AG10803 (cell line): Measurements from ENCODE around the gene SUPT3H.
A peak's percentile ranks its signal among the peaks of the same experiment; 100 is the strongest.

Experiments
- DNase-seq: peaks from one replicate; pipeline ENCODE4 v3.0.0; 2010; ENCODE audit warnings: low read depth
- H3K4me3 ChIP-seq: 2 replicates; pipeline ENCODE4 v1.5.1; 2011; ENCODE audit warnings: mild to moderate bottlenecking, low read length, control low read depth
- CTCF ChIP-seq: conservative IDR thresholded peaks from 2 replicates; pipeline ENCODE4 v1.5.1; 2011; ENCODE audit warnings: mild to moderate bottlenecking, low read length, control low read depth, inconsistent platforms

Gene SUPT3H

GRCh38 chr6:45215759-45216158 lies 162.0 kb downstream of the SUPT3H start:
- H3K4me3 ChIP-seq = no peak overlapping the region
- no peak for TF ChIP-seq CTCF
- DNase-seq = no peak

- no peak for TF ChIP-seq CTCF
- no peak overlapping the region for H3K4me3 ChIP-seq
- no peak for DNase-seq
Observed at GRCh38 chr6:45212976-45213375, 164.8 kb downstream of the SUPT3H start.

- H3K4me3 ChIP-seq = no peak overlapping the region
- DNase-seq = peak; percentile 4
- TF ChIP-seq CTCF = no peak
Observed at GRCh38 chr6:45209762-45210161, 168.0 kb downstream of the SUPT3H start.

- no peak overlapping the region for H3K4me3 ChIP-seq
- no peak for DNase-seq
- TF ChIP-seq CTCF = no peak
Observed at GRCh38 chr6:45206793-45207492, 170.8 kb downstream of the SUPT3H start.

- no peak for TF ChIP-seq CTCF
- no peak overlapping the region for H3K4me3 ChIP-seq
- no peak for DNase-seq
Observed at GRCh38 chr6:45201484-45201883, 176.2 kb downstream of the SUPT3H start.

- no peak overlapping the region for H3K4me3 ChIP-seq
- no peak for TF ChIP-seq CTCF
- DNase-seq = no peak
Observed at GRCh38 chr6:45200510-45200909, 177.2 kb downstream of the SUPT3H start.

GRCh38 chr6:45199554-45199953 lies 178.2 kb downstream of the SUPT3H start:
- H3K4me3 ChIP-seq = no peak overlapping the region
- no peak for TF ChIP-seq CTCF
- DNase-seq = no peak
